ENCODE measurements around the gene ACOX2. TPM values are rescaled to one million over a fixed set of nuclear protein-coding genes. Genes with fewer than 3 reads are reported as not detected.

ACOX2 gene
- polyA plus RNA-seq, 2 of the 4 experiments (the other 2 are of a cell fraction), result 4.8 to 23.2 TPM

- TF ChIP-seq CHD2 (IDR thresholded peaks at IDR 0.05; ENCODE audit: low read length, partially characterized antibody) (no peak), NR3C1 (IDR thresholded peaks at IDR 0.05) (no peak), NFE2L2 (conservative IDR thresholded peaks at IDR 0.05; ENCODE audit: low read length) (no peak), TFCP2L1 (CRISPR knock-in tag; IDR thresholded peaks at IDR 0.05) (no peak), ELK1 (IDR thresholded peaks at IDR 0.05; ENCODE audit: low read depth, low read length) (no peak), TP53 (CRISPR knock-in tag; IDR thresholded peaks at IDR 0.05) (no peak)
- FAIRE-seq (no peak), ATAC-seq (no peak), DNase-seq (ENCODE audit: low read depth in 1 of 2, low spot score in 1 of 2) (no peak)
- no peak overlapping the region for H3K4me3 ChIP-seq
- H3K4me1 ChIP-seq, result peaks cover 25% of the 10 kb centered on the region
- POLR2A ChIA-PET, result interaction anchor here (0.6 kb wide), 1 partner anchor 21 kb away, joined by 10 read pairs; no protein-coding TSS in a partner anchor
- H3K9me3 ChIP-seq, result no peaks in the 10 kb centered on the region
- CTCF ChIA-PET, result interaction anchor here (0.9 to 7.9 kb wide), 5 partner anchors 10 to 71 kb away, joined by 3 to 60 read pairs (median 3); no protein-coding TSS in a partner anchor
- H3K4me2 ChIP-seq, result no peak overlapping the region
- H3K27ac ChIP-seq, result 0 out of 6 replicates have a peak overlapping the region, but pooled peaks of 1 of the 2 experiments have one; percentile 48
- WGBS (ENCODE audit: missing lambda C conversion rate), result 86% methylated on average over 5 of the region's 5 CpGs
Measured at GRCh38 chr3:58559586-58559985, 22.6 kb upstream of the ACOX2 start.

- H3K4me2 ChIP-seq, result no peak overlapping the region
- TF ChIP-seq KDM5A (IDR thresholded peaks at IDR 0.05), result no peak
- TF ChIP-seq REST (IDR thresholded peaks at IDR 0.05), result no peak
- TF ChIP-seq BHLHE40 (IDR thresholded peaks at IDR 0.05; ENCODE audit: low read depth, low read length), result no peak
- no peak for TF ChIP-seq ELK1 (IDR thresholded peaks at IDR 0.05; ENCODE audit: low read depth, low read length)
- TF ChIP-seq NPAS2 (CRISPR knock-in tag; IDR thresholded peaks at IDR 0.05; ENCODE audit: borderline replicate concordance), result no peak
- no peak for TF ChIP-seq PHF8 (IDR thresholded peaks at IDR 0.05; ENCODE audit: borderline replicate concordance, low read depth)
- no peak for TF ChIP-seq RARB (CRISPR knock-in tag; IDR thresholded peaks at IDR 0.05)
- TF ChIP-seq TP53 (CRISPR knock-in tag; IDR thresholded peaks at IDR 0.05), result no peak
- no peak for TF ChIP-seq JUN (IDR thresholded peaks at IDR 0.05)
- TF ChIP-seq CBX8 (IDR thresholded peaks at IDR 0.05), result no peak
- TF ChIP-seq JUNB (IDR thresholded peaks at IDR 0.05), result no peak
- TF ChIP-seq ATOH8 (CRISPR knock-in tag; IDR thresholded peaks at IDR 0.05; ENCODE audit: low read depth), result no peak
- TF ChIP-seq RCOR1 (IDR thresholded peaks at IDR 0.05; ENCODE audit: low read depth, low read length), result no peak
- CTCF ChIA-PET, result interaction anchor here (0.6 to 7.9 kb wide), 4 partner anchors 12 to 27 kb away, joined by 3 to 60 read pairs (median 4); no protein-coding TSS in a partner anchor
- no peaks in the 10 kb centered on the region for H3K9me3 ChIP-seq
- ATAC-seq, result no peak
- no peak for DNase-seq (ENCODE audit: low read depth in 1 of 2, low spot score in 1 of 2)
- no peak for FAIRE-seq
- no peak overlapping the region for H3K27ac ChIP-seq
- no peak overlapping the region for H3K4me3 ChIP-seq
- WGBS (ENCODE audit: missing lambda C conversion rate), result 96% methylated on average over 6 of the region's 6 CpGs
- POLR2A ChIA-PET, result no interaction called here
- H3K4me1 ChIP-seq, result peaks cover 8% of the 10 kb centered on the region
Measured at GRCh38 chr3:58557491-58557890, 20.5 kb upstream of the ACOX2 start.
